Activated CD4-positive, alpha-beta T cell treated with anti-CD3 and anti-CD28 coated beads for 48 hours (primary cell): ENCODE measurements around the gene TRIM77.
"Not testable (repeated sequence)": the region's sequence is repeated elsewhere in the genome, so short reads cannot be mapped to it uniquely, and the experiment has no call there.

Experiments used
- DNase-seq: peaks from one replicate; pipeline ENCODE4 v3.0.0-alpha.2; 2020

Gene TRIM77

GRCh38 chr11:89709999-89710398, at the start of gene TRIM77:
Gene TRIM77 (plus strand): TSS chr11:89710299. CDS start chr11:89710299, 0 bp downstream.
- DNase-seq: not testable (repeated sequence)

- no peak for DNase-seq
Measured at GRCh38 chr11:89667001-89667400, 43.1 kb upstream of the TRIM77 start.

- not testable (repeated sequence) for DNase-seq
Measured at GRCh38 chr11:89668158-89668557, 41.9 kb upstream of the TRIM77 start.

GRCh38 chr11:89669586-89669985, 40.5 kb upstream of the TRIM77 start:
- not testable (repeated sequence) for DNase-seq

- not testable (repeated sequence) for DNase-seq
Measured at GRCh38 chr11:89669993-89670669, 40.0 kb upstream of the TRIM77 start.

GRCh38 chr11:89672547-89672946, 37.6 kb upstream of the TRIM77 start:
- DNase-seq: not testable (repeated sequence)

- DNase-seq: not testable (repeated sequence)
Measured at GRCh38 chr11:89673380-89673779, 36.7 kb upstream of the TRIM77 start.

- not testable (repeated sequence) for DNase-seq
Measured at GRCh38 chr11:89675383-89675782, 34.7 kb upstream of the TRIM77 start.

GRCh38 chr11:89675948-89676347, 34.2 kb upstream of the TRIM77 start:
- DNase-seq: not testable (repeated sequence)

- DNase-seq: not testable (repeated sequence)
Measured at GRCh38 chr11:89707080-89707479, 3.0 kb upstream of the TRIM77 start.

GRCh38 chr11:89724866-89725498, 14.9 kb downstream of the TRIM77 start:
- DNase-seq: not testable (repeated sequence)

GRCh38 chr11:89730215-89730614, 20.1 kb downstream of the TRIM77 start:
- not testable (repeated sequence) for DNase-seq

GRCh38 chr11:89736566-89736965, 26.5 kb downstream of the TRIM77 start:
- DNase-seq: no peak

GRCh38 chr11:89737116-89737515, 27.0 kb downstream of the TRIM77 start:
- DNase-seq: no peak

GRCh38 chr11:89741406-89741805, 31.3 kb downstream of the TRIM77 start:
- DNase-seq: not testable (repeated sequence)

GRCh38 chr11:89744158-89744557, 34.1 kb downstream of the TRIM77 start:
- not testable (repeated sequence) for DNase-seq

- DNase-seq: not testable (repeated sequence)
Measured at GRCh38 chr11:89750822-89751221, 40.7 kb downstream of the TRIM77 start.
